K562 (cell line): Measurements from ENCODE around the gene KDM2A. TPM values are rescaled to one million over a fixed set of nuclear protein-coding genes. Genes with fewer than 3 reads are reported as not detected.
A peak's percentile ranks its signal among the peaks of the same experiment; 100 is the strongest.

ENCODE experiments used
- ADNP ChIP-seq: fragments of 200-800 bp; sonication (Bioruptor generic); IDR thresholded peaks from 2 replicates; pipeline ENCODE4 v1.6.1; 2016; ENCODE audit warnings: missing genetic modification characterization, missing compliant biosample characterization
- ARID1B ChIP-seq: fragments of 450-650 bp; IDR thresholded peaks from 2 replicates; pipeline ENCODE4 v1.6.1; 2016; ENCODE audit warnings: antibody characterized with exemption, mild to moderate bottlenecking, inconsistent platforms
- DIDO1 ChIP-seq: fragments of 450-650 bp; IDR thresholded peaks from 2 replicates; pipeline ENCODE4 v1.6.1; 2016; ENCODE audit warnings: low read depth, missing biosample characterization, missing genetic modification characterization
- HMGN3 ChIP-seq: IDR thresholded peaks from 2 replicates; pipeline ENCODE4 v1.6.1; 2011; ENCODE audit warnings: borderline replicate concordance, low read depth, mild to moderate bottlenecking, mixed read lengths, low read length; ENCODE audit not compliant: insufficient read length; ENCODE audit errors: extremely low read depth
- MAFG ChIP-seq: fragments of 450-650 bp; conservative IDR thresholded peaks from 2 replicates; pipeline ENCODE4 v1.6.1; 2016; ENCODE audit warnings: missing genetic modification characterization, missing compliant biosample characterization
- MEF2A ChIP-seq: IDR thresholded peaks from 2 replicates; pipeline ENCODE4 v1.6.1; 2011; ENCODE audit warnings: low read depth, mild to moderate bottlenecking, low read length, moderate library complexity; ENCODE audit not compliant: control insufficient read depth
- RFX7 ChIP-seq: fragments of 250-450 bp; sonication (Bioruptor Pico); IDR thresholded peaks from 2 replicates; pipeline ENCODE4 v1.5.1; 2021; ENCODE audit warnings: mild to moderate bottlenecking
- SMARCA5 ChIP-seq: fragments of 450-650 bp; IDR thresholded peaks from 2 replicates; pipeline ENCODE4 v1.6.1; 2016
- STAT5A ChIP-seq: IDR thresholded peaks from 2 replicates; pipeline ENCODE4 v1.6.1; 2012; ENCODE audit warnings: low read length, inconsistent platforms, borderline replicate concordance
- TARDBP ChIP-seq: fragments of 450-650 bp; IDR thresholded peaks from 2 replicates; pipeline ENCODE4 v1.6.1; 2016
- WHSC1 ChIP-seq: IDR thresholded peaks from one replicate; pipeline ENCODE4 v1.6.1; 2012; ENCODE audit warnings: low read length, control low read depth, inconsistent platforms
- XRCC3 ChIP-seq: fragments of 450-650 bp; IDR thresholded peaks from 2 replicates; pipeline ENCODE4 v1.6.1; 2017; ENCODE audit warnings: mild to moderate bottlenecking, moderate library complexity
- XRCC4 ChIP-seq: IDR thresholded peaks from one replicate; pipeline ENCODE4 v1.6.1; 2011; ENCODE audit not compliant: insufficient read depth, insufficient read length; ENCODE audit errors: extremely low read depth
- ZFP36 ChIP-seq: fragments of 150-350 bp; IDR thresholded peaks from 2 replicates; pipeline ENCODE4 v1.6.1; 2018; ENCODE audit warnings: low read length, low read depth; ENCODE audit not compliant: partially characterized antibody
- ZNF134 ChIP-seq: fragments of 250-450 bp; sonication (Bioruptor Pico); conservative IDR thresholded peaks from 2 replicates; pipeline ENCODE4 v1.4.0; 2020
- ZNF24 ChIP-seq: fragments of 450-650 bp; IDR thresholded peaks from 2 replicates; pipeline ENCODE4 v1.6.1; 2016
- ZNF561 ChIP-seq: fragments of 450-650 bp; formaldehyde crosslinking; conservative IDR thresholded peaks from 2 replicates; pipeline ENCODE4 v1.4.0; 2020; ENCODE audit warnings: mild to moderate bottlenecking, moderate library complexity
- ZNF586 ChIP-seq: fragments of 450-650 bp; formaldehyde crosslinking; conservative IDR thresholded peaks from 2 replicates; pipeline ENCODE4 v1.4.0; 2020; ENCODE audit warnings: mild to moderate bottlenecking, moderate library complexity
- ZNF764 ChIP-seq: fragments of 250-450 bp; sonication (Bioruptor Pico); IDR thresholded peaks from 2 replicates; pipeline ENCODE4 v1.4.0; 2020; ENCODE audit warnings: low read depth, mild to moderate bottlenecking, moderate library complexity
- polyA plus RNA-seq, 8 experiments: library from polyadenylated mRNA; depleted of rRNA in 4 of 8; stranded (reverse) in 5 of 8; unstranded in 3 of 8; fragments of >200 nt; fragmentation: Nextera tagmentation in 2 of 8; fragmentation: Illumina TruSeq in 1 of 8; extraction: Ambion mirVana in 2 of 8; extraction: Trizol in 1 of 8; gene quantifications; 2 replicates each; pipeline versions ENCODE4 v1.2.1 to v1.2.3, GENCODE V29; 2011 to 2014; ENCODE audit warnings: inconsistent platforms in 1 of 8, missing spikeins in 1 of 8
- total RNA-seq, 7 experiments: library from RNA; depleted of rRNA in 6 of 7; stranded (reverse); fragments of >200 nt in 6 of 7; fragmentation: Illumina TruSeq in 2 of 7; extraction: Trizol in 2 of 7; gene quantifications; 2 replicates each; pipeline versions ENCODE4 v1.2.1 to v1.2.3, GENCODE V29; 2011 to 2021; ENCODE audit warnings: low replicate concordance in 1 of 7
- TF ChIP-seq, protein P1 (sequence below): sonication (generic); formaldehyde crosslinking; IDR thresholded peaks from 2 replicates; pipeline ENCODE4 v1.8.1; 2023; ENCODE audit warnings: mild to moderate bottlenecking, missing genetic modification reagents
- TF ChIP-seq, protein P2 (sequence below): fragments of 150-350 bp; IDR thresholded peaks from 2 replicates; pipeline ENCODE4 v1.6.1; 2014; ENCODE audit warnings: low read depth, mild to moderate bottlenecking, low read length, borderline replicate concordance
- TF ChIP-seq, protein P3 (sequence below): fragments of 250-450 bp; sonication (Bioruptor Pico); IDR thresholded peaks from 2 replicates; pipeline ENCODE4 v1.9.0; 2021; ENCODE audit warnings: mild to moderate bottlenecking, inconsistent platforms

Gene KDM2A
- total and polyA plus RNA-seq, 9 of the 15 experiments (the other 6 are each of a cell fraction or from before 2014, with no cell fraction given) = 5.0 to 39.3 (median 21.3) TPM

DNA sequence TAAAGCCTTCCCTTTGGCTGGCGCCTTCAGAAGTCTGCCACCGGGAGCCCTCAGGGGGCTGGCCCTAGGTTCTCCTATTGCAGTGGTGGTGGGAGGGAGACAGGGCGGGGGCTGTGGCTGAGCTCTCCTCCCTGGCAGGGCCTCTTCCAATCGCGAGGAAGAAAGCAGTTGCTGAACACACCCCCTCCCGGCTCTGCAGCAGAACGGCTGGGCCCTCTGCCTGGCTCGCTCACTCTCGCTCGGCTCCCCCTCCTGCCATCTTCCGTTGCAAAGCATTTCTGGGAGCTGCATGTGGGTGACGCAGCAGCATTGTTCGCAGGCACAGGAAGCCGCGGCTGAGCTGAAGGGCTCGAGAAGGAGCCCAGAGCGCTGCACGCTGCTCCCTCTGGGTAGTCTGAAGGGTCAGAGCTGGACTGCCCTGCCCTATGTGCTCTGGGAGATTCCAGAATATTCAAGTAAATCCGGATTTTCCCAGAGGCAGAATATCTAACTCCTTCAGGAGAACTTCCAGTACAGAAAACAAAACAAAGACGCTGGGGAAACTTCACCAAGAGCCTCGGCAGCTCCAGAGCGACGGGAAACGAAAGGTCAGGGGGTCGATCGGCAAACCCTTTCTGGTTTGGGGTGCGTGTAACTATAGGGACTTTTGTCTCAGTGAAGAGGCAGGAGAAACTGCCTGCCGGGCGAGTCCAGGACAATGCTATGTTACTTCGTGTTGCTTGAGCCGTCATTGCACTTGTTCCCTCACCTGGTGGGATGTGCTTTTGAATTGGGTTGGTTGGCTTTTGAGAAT is 120.9 kb downstream of the KDM2A start (continued):
- TF ChIP-seq, protein P1, sequence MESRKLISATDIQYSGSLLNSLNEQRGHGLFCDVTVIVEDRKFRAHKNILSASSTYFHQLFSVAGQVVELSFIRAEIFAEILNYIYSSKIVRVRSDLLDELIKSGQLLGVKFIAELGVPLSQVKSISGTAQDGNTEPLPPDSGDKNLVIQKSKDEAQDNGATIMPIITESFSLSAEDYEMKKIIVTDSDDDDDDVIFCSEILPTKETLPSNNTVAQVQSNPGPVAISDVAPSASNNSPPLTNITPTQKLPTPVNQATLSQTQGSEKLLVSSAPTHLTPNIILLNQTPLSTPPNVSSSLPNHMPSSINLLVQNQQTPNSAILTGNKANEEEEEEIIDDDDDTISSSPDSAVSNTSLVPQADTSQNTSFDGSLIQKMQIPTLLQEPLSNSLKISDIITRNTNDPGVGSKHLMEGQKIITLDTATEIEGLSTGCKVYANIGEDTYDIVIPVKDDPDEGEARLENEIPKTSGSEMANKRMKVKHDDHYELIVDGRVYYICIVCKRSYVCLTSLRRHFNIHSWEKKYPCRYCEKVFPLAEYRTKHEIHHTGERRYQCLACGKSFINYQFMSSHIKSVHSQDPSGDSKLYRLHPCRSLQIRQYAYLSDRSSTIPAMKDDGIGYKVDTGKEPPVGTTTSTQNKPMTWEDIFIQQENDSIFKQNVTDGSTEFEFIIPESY = no peak
- no peak for TF ChIP-seq STAT5A
- 0 out of 2 replicates have a peak, but pooled peaks have one; percentile 0 for TF ChIP-seq ARID1B
- TF ChIP-seq ZNF764 (CRISPR knock-in tag) = no peak
- TF ChIP-seq ADNP (tag) = no peak
- no peak for TF ChIP-seq TARDBP
- no peak for TF ChIP-seq WHSC1
- no peak for TF ChIP-seq ZNF586
- TF ChIP-seq, protein P2, sequence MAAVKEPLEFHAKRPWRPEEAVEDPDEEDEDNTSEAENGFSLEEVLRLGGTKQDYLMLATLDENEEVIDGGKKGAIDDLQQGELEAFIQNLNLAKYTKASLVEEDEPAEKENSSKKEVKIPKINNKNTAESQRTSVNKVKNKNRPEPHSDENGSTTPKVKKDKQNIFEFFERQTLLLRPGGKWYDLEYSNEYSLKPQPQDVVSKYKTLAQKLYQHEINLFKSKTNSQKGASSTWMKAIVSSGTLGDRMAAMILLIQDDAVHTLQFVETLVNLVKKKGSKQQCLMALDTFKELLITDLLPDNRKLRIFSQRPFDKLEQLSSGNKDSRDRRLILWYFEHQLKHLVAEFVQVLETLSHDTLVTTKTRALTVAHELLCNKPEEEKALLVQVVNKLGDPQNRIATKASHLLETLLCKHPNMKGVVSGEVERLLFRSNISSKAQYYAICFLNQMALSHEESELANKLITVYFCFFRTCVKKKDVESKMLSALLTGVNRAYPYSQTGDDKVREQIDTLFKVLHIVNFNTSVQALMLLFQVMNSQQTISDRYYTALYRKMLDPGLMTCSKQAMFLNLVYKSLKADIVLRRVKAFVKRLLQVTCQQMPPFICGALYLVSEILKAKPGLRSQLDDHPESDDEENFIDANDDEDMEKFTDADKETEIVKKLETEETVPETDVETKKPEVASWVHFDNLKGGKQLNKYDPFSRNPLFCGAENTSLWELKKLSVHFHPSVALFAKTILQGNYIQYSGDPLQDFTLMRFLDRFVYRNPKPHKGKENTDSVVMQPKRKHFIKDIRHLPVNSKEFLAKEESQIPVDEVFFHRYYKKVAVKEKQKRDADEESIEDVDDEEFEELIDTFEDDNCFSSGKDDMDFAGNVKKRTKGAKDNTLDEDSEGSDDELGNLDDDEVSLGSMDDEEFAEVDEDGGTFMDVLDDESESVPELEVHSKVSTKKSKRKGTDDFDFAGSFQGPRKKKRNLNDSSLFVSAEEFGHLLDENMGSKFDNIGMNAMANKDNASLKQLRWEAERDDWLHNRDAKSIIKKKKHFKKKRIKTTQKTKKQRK = no peak
- no peak for TF ChIP-seq XRCC4
- TF ChIP-seq RFX7 = no peak
- TF ChIP-seq ZNF24 = no peak
- TF ChIP-seq, protein P3, sequence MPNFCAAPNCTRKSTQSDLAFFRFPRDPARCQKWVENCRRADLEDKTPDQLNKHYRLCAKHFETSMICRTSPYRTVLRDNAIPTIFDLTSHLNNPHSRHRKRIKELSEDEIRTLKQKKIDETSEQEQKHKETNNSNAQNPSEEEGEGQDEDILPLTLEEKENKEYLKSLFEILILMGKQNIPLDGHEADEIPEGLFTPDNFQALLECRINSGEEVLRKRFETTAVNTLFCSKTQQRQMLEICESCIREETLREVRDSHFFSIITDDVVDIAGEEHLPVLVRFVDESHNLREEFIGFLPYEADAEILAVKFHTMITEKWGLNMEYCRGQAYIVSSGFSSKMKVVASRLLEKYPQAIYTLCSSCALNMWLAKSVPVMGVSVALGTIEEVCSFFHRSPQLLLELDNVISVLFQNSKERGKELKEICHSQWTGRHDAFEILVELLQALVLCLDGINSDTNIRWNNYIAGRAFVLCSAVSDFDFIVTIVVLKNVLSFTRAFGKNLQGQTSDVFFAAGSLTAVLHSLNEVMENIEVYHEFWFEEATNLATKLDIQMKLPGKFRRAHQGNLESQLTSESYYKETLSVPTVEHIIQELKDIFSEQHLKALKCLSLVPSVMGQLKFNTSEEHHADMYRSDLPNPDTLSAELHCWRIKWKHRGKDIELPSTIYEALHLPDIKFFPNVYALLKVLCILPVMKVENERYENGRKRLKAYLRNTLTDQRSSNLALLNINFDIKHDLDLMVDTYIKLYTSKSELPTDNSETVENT = peak; percentile 43; the same call in 1 of the 2 replicates
- TF ChIP-seq HMGN3 = peak; percentile 93
- TF ChIP-seq SMARCA5 = no peak
- TF ChIP-seq MAFG (tag) = peak; percentile 80
- no peak for TF ChIP-seq DIDO1 (tag)
- no peak for TF ChIP-seq ZNF561
- no peak for TF ChIP-seq MEF2A
- TF ChIP-seq ZNF134 (CRISPR knock-in tag) = no peak
- TF ChIP-seq XRCC3 = no peak
- peak; percentile 19 for TF ChIP-seq ZFP36
